ENCODE data around the gene ABHD17A. TPM values are rescaled to one million over a fixed set of nuclear protein-coding genes. Genes with fewer than 3 reads are reported as not detected.

ABHD17A gene
- total and polyA plus RNA-seq, 4 donors = 68.8 to 110 (median 91.0) TPM

DNA sequence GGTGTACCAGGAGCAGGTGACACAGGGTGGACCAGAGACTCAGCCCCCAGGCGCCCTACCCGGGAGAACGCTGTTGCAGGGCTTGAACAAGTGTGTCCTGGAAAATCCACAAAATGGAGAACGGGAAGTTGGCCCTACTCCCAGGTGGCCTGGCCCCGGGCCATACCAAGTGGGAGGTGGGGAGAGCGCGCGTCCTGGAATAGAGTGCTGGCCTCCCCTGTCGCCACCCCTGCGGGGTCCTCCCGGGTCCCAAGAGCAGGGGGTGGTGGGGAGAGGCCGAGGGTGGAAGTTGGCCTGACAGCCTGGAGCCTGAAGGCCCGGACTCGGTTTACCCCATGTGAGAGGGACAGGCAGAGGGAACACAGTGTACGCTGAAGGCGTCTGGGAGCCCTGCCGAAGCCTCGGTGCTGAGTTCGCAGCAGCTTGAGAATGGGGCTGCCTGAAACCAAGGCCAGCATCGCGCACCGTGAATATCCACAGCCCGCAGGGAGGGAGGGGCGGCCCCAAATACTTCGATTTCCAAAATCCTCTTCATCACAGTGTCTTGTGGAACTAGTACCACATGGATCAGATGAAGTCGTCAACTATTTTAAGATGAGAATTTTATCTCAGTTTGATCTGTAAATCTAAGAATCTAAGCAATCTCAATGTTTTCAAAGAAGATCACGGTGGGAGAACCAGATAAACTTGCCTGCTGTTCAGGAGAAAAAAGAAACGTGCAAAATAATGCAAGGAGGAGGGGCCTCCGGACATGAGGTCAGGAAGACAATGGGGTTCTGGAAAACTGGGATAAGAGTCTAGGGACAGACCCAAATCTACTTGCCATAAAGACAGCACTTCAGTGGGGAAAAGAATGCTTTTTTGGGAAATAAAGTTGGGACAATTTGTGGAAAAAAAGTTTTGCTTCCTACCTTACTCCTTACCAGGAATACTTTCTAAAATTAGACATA, 11.5 kb downstream of the ABHD17A start:
- peak overlapping the region; percentile 87 to 90 for H3K27ac ChIP-seq (ENCODE audit: low read depth in 1 of 2, low read length in 1 of 2)
- WGBS, 2 donors = 47 to 67% methylated on average over 29 of the region's 29 CpGs
- no peaks in the 10 kb centered on the region for H3K27me3 ChIP-seq (ENCODE audit: control insufficient read depth in 3 of 3, insufficient read depth in 3 of 3, low read length in 2 of 3)
- H3K4me1 ChIP-seq (ENCODE audit: control insufficient read depth in 5 of 5, insufficient read depth in 5 of 5, low read length in 5 of 5) = peaks cover 3 to 32% (median 12%) of the 10 kb centered on the region in 5 donors
- DNase-seq (peak in 2 of 3 donors; percentile 25 to 49), ATAC-seq (ENCODE audit: insufficient read depth, low FRiP score) (no peak)
- no peaks in the 10 kb centered on the region for H3K9me3 ChIP-seq (ENCODE audit: control insufficient read depth in 4 of 4, insufficient read depth in 3 of 4, low read length in 3 of 4)
- H3K9ac ChIP-seq (ENCODE audit: insufficient read depth in 1 of 2, low read length in 2 of 2) = no peak overlapping the region
- peak overlapping the region; percentile 32 for H3K4me3 ChIP-seq
- TF ChIP-seq, protein P1, sequence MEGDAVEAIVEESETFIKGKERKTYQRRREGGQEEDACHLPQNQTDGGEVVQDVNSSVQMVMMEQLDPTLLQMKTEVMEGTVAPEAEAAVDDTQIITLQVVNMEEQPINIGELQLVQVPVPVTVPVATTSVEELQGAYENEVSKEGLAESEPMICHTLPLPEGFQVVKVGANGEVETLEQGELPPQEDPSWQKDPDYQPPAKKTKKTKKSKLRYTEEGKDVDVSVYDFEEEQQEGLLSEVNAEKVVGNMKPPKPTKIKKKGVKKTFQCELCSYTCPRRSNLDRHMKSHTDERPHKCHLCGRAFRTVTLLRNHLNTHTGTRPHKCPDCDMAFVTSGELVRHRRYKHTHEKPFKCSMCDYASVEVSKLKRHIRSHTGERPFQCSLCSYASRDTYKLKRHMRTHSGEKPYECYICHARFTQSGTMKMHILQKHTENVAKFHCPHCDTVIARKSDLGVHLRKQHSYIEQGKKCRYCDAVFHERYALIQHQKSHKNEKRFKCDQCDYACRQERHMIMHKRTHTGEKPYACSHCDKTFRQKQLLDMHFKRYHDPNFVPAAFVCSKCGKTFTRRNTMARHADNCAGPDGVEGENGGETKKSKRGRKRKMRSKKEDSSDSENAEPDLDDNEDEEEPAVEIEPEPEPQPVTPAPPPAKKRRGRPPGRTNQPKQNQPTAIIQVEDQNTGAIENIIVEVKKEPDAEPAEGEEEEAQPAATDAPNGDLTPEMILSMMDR (IDR thresholded peaks at IDR 0.05; ENCODE audit: control extremely low read depth, extremely low read depth) = no peak
- peaks cover 0 to 19% (median 0%) of the 10 kb centered on the region in 4 donors for H3K36me3 ChIP-seq (ENCODE audit: control insufficient read depth in 4 of 4, insufficient read depth in 4 of 4, low read length in 4 of 4)

DNA sequence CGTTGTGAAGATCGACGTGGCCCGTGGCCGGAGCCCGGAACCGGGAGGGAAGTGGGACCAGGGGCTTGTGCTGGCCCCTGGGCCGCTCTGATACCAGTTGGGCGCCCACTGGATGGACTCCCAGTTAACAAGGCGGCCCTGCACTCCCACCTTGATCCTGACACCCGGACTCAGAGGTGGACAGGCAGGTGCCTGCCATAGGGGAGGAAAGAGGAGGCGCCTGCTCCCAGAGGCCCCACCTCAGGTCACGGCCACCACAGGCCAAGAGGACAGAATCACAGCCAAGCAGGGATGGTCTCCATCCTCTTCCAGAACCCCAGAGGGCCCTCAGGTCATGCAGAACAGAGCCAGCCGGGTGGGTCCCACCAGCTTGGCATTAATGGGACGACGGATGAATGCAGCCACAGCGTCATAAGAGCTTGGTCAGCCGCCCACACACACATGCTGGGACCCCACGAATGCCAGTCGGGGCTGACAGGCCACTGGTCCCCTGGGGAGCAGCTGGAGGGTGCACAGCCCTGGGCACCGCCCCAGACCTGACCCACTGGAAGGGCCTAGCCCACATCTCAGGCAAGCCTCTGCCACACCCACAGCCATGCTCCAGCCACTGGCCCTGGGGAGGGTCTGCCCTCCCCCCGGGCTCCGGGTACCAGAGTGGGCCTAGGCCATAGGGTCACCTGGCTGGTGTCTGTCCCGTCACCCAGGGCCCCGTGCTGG, 12.3 kb downstream of the ABHD17A start:
- H3K27me3 ChIP-seq (ENCODE audit: control insufficient read depth in 3 of 3, insufficient read depth in 3 of 3, low read length in 2 of 3) = no peaks in the 10 kb centered on the region
- peak overlapping the region; percentile 87 to 90 for H3K27ac ChIP-seq (ENCODE audit: low read depth in 1 of 2, low read length in 1 of 2)
- peaks cover 3 to 32% (median 12%) of the 10 kb centered on the region in 5 donors for H3K4me1 ChIP-seq (ENCODE audit: control insufficient read depth in 5 of 5, insufficient read depth in 5 of 5, low read length in 5 of 5)
- WGBS, 2 donors = 76 to 83% methylated on average over 25 of the region's 25 CpGs
- TF ChIP-seq, protein P1 (IDR thresholded peaks at IDR 0.05; ENCODE audit: control extremely low read depth, extremely low read depth) = no peak
- peak overlapping the region; percentile 32 for H3K4me3 ChIP-seq
- no peak overlapping the region for H3K9ac ChIP-seq (ENCODE audit: insufficient read depth in 1 of 2, low read length in 2 of 2)
- DNase-seq (no peak), ATAC-seq (ENCODE audit: insufficient read depth, low FRiP score) (no peak)
- H3K9me3 ChIP-seq (ENCODE audit: control insufficient read depth in 4 of 4, insufficient read depth in 3 of 4, low read length in 3 of 4) = no peaks in the 10 kb centered on the region
- peaks cover 0 to 19% (median 0%) of the 10 kb centered on the region in 4 donors for H3K36me3 ChIP-seq (ENCODE audit: control insufficient read depth in 4 of 4, insufficient read depth in 4 of 4, low read length in 4 of 4)

DNA sequence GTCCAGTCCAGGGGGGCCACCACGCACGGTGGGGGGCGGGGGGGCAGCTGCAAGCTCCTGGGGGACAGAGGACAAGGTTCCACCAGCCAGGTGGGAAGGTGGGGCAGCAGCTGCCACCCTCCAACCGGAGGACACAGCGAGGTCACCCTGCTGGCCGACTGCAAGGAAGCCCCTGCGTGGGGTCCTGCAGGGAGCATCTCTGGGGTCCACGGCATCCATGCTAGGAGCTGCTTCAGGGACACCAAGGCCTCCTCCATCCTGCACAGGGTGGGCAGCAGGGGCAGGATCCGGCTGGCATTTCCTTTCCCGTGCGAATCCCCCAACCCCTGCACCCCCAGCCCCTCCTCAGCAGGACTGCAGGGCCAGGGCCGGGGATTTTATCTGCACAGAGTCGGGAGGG, 13.7 kb downstream of the ABHD17A start:
- Histone ChIP-seq H3K36me3 (ENCODE audit: control insufficient read depth in 4 of 4, insufficient read depth in 4 of 4, low read length in 4 of 4) (peaks cover 0 to 19% (median 0%) of the 10 kb centered on the region in 4 donors), H3K27me3 (ENCODE audit: control insufficient read depth in 3 of 3, insufficient read depth in 3 of 3, low read length in 2 of 3) (no peaks in the 10 kb centered on the region), H3K27ac (ENCODE audit: low read depth in 1 of 2, low read length in 1 of 2) (peak overlapping the region in 1 of 2 donors; percentile 16), H3K9ac (ENCODE audit: insufficient read depth in 1 of 2, low read length in 2 of 2) (no peak overlapping the region), H3K4me3 (no peak overlapping the region), H3K9me3 (ENCODE audit: control insufficient read depth in 4 of 4, insufficient read depth in 3 of 4, low read length in 3 of 4) (no peaks in the 10 kb centered on the region), H3K4me1 (ENCODE audit: control insufficient read depth in 5 of 5, insufficient read depth in 5 of 5, low read length in 5 of 5) (peaks cover 3 to 31% (median 12%) of the 10 kb centered on the region in 5 donors)
- no peak for DNase-seq
- no peak for ATAC-seq (ENCODE audit: insufficient read depth, low FRiP score)
- TF ChIP-seq, protein P1 (IDR thresholded peaks at IDR 0.05; ENCODE audit: control extremely low read depth, extremely low read depth) = no peak
- 87 to 89% methylated on average over 13 of the region's 13 CpGs for WGBS, 2 donors

All from lung (tissue), 12 donors.